Ishikawa (cell line): ENCODE data around the gene FBXO9.

Source experiments
- CEBPB ChIP-seq: IDR thresholded peaks from 2 replicates; pipeline ENCODE4 v1.6.1; 2012
- CREB1 ChIP-seq: IDR thresholded peaks from 2 replicates; pipeline ENCODE4 v1.6.1; 2012; ENCODE audit warnings: low read depth
- EGR1 ChIP-seq: IDR thresholded peaks from 2 replicates; pipeline ENCODE4 v1.6.1; 2012
- EP300 ChIP-seq: IDR thresholded peaks from 2 replicates; pipeline ENCODE4 v1.6.1; 2012; ENCODE audit warnings: borderline replicate concordance
- FOXM1 ChIP-seq: IDR thresholded peaks from 2 replicates; pipeline ENCODE4 v1.6.1; 2012; ENCODE audit warnings: low read depth, borderline replicate concordance
- MAX ChIP-seq: IDR thresholded peaks from 2 replicates; pipeline ENCODE4 v1.6.1; 2012
- NFIC ChIP-seq: IDR thresholded peaks from 2 replicates; pipeline ENCODE4 v1.6.1; 2012
- RAD21 ChIP-seq: IDR thresholded peaks from 2 replicates; pipeline ENCODE4 v1.6.1; 2012; ENCODE audit warnings: low read depth
- REST ChIP-seq: IDR thresholded peaks from 2 replicates; pipeline ENCODE4 v1.6.1; 2012; ENCODE audit warnings: low read depth, mild to moderate bottlenecking
- TAF1 ChIP-seq: IDR thresholded peaks from 2 replicates; pipeline ENCODE4 v1.6.1; 2012; ENCODE audit warnings: low read depth, mild to moderate bottlenecking
- TCF12 ChIP-seq: IDR thresholded peaks from 2 replicates; pipeline ENCODE4 v1.6.1; 2012; ENCODE audit warnings: low read depth
- TEAD4 ChIP-seq: IDR thresholded peaks from 2 replicates; pipeline ENCODE4 v1.6.1; 2012
- USF1 ChIP-seq: IDR thresholded peaks from 2 replicates; pipeline ENCODE4 v1.6.1; 2012
- YY1 ChIP-seq: IDR thresholded peaks from 2 replicates; pipeline ENCODE4 v1.6.1; 2012; ENCODE audit warnings: low read depth
- ZBTB7A ChIP-seq: IDR thresholded peaks from 2 replicates; pipeline ENCODE4 v1.6.1; 2012; ENCODE audit warnings: low read depth

Gene FBXO9

GRCh38 chr6:53056273-53056672, 8.9 kb upstream of the FBXO9 start:
- TF ChIP-seq ZBTB7A (no peak), NFIC (no peak), MAX (no peak), RAD21 (no peak), YY1 (no peak), REST (no peak), CEBPB (no peak), EP300 (no peak), TEAD4 (no peak), USF1 (no peak), TAF1 (no peak), EGR1 (no peak), CREB1 (no peak)

GRCh38 chr6:53058388-53059195, 6.6 kb upstream of the FBXO9 start:
- no peak for TF ChIP-seq NFIC
- TF ChIP-seq RAD21, result no peak
- no peak for TF ChIP-seq MAX
- no peak for TF ChIP-seq CREB1
- no peak for TF ChIP-seq YY1
- no peak for TF ChIP-seq TAF1
- no peak for TF ChIP-seq TEAD4
- no peak for TF ChIP-seq FOXM1
- no peak for TF ChIP-seq EP300
- no peak for TF ChIP-seq CEBPB
- TF ChIP-seq EGR1, result no peak
- no peak for TF ChIP-seq REST
- no peak for TF ChIP-seq USF1

GRCh38 chr6:53059648-53060589, 5.3 kb upstream of the FBXO9 start:
- TF ChIP-seq CREB1 (no peak), MAX (no peak), TEAD4 (no peak), EGR1 (no peak), ZBTB7A (no peak), NFIC (no peak), USF1 (no peak), REST (no peak), EP300 (no peak), RAD21 (no peak), CEBPB (no peak), YY1 (no peak), TCF12 (no peak), TAF1 (no peak), FOXM1 (no peak)
